ENCODE results near the gene FOSL1. TPM values are rescaled to one million over a fixed set of nuclear protein-coding genes. Genes with fewer than 3 reads are reported as not detected.

Gene FOSL1
- total RNA-seq, 2 donors from 2014 or later: 1.8 TPM; not detected in 1

GRCh38 chr11:65944767-65945166 is 44.6 kb upstream of the FOSL1 start:
- peaks cover 5% of the 10 kb centered on the region for H3K27me3 Mint-ChIP-seq (ENCODE audit: insufficient read depth)
- Histone ChIP-seq H3K4me3 (ENCODE audit: low read length) (no peak overlapping the region), H3K27ac (ENCODE audit: low read depth, low read length) (no peak overlapping the region), H3K4me1 (ENCODE audit: control insufficient read depth, insufficient read depth, low read length) (peaks cover 6% of the 10 kb centered on the region), H3K36me3 (ENCODE audit: control insufficient read depth, insufficient read depth, low read length) (no peaks in the 10 kb centered on the region), H3K9me3 (ENCODE audit: control insufficient read depth, low read length) (no peaks in the 10 kb centered on the region), H3K9ac (ENCODE audit: extremely low read depth, low read length, poor library complexity, severe bottlenecking) (no peak overlapping the region), H3K27me3 (ENCODE audit: control insufficient read depth, insufficient read depth, low read length, poor library complexity, severe bottlenecking) (no peaks in the 10 kb centered on the region)
- peaks cover 17% of the 10 kb centered on the region for H3K4me1 Mint-ChIP-seq
- TF ChIP-seq, protein P1, sequence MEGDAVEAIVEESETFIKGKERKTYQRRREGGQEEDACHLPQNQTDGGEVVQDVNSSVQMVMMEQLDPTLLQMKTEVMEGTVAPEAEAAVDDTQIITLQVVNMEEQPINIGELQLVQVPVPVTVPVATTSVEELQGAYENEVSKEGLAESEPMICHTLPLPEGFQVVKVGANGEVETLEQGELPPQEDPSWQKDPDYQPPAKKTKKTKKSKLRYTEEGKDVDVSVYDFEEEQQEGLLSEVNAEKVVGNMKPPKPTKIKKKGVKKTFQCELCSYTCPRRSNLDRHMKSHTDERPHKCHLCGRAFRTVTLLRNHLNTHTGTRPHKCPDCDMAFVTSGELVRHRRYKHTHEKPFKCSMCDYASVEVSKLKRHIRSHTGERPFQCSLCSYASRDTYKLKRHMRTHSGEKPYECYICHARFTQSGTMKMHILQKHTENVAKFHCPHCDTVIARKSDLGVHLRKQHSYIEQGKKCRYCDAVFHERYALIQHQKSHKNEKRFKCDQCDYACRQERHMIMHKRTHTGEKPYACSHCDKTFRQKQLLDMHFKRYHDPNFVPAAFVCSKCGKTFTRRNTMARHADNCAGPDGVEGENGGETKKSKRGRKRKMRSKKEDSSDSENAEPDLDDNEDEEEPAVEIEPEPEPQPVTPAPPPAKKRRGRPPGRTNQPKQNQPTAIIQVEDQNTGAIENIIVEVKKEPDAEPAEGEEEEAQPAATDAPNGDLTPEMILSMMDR (conservative IDR thresholded peaks at IDR 0.05): no peak
- no peak for DNase-seq
- H3K27ac Mint-ChIP-seq: no peak overlapping the region
- H3K36me3 Mint-ChIP-seq (ENCODE audit: low read depth): no peaks in the 10 kb centered on the region
- 89 to 92% methylated on average over 8 of the region's 8 CpGs for WGBS, 2 experiments (ENCODE audit: insufficient coverage in 1 of 2, insufficient read length in 1 of 2)
- no peak overlapping the region for H3K4me3 Mint-ChIP-seq
- H3K9me3 Mint-ChIP-seq: no peaks in the 10 kb centered on the region

GRCh38 chr11:65944191-65944590 is 44.0 kb upstream of the FOSL1 start:
- DNase-seq: no peak
- 92 to 95% methylated on average over 6 to 8 of the region's 8 CpGs for WGBS, 2 experiments (ENCODE audit: insufficient coverage in 1 of 2, insufficient read length in 1 of 2)
- H3K4me1 Mint-ChIP-seq: peaks cover 17% of the 10 kb centered on the region
- H3K27ac Mint-ChIP-seq: no peak overlapping the region
- no peaks in the 10 kb centered on the region for H3K36me3 Mint-ChIP-seq (ENCODE audit: low read depth)
- Histone ChIP-seq H3K9me3 (ENCODE audit: control insufficient read depth, low read length) (no peaks in the 10 kb centered on the region), H3K36me3 (ENCODE audit: control insufficient read depth, insufficient read depth, low read length) (no peaks in the 10 kb centered on the region), H3K27ac (ENCODE audit: low read depth, low read length) (no peak overlapping the region), H3K9ac (ENCODE audit: extremely low read depth, low read length, poor library complexity, severe bottlenecking) (no peak overlapping the region), H3K27me3 (ENCODE audit: control insufficient read depth, insufficient read depth, low read length, poor library complexity, severe bottlenecking) (no peaks in the 10 kb centered on the region), H3K4me3 (ENCODE audit: low read length) (no peak overlapping the region), H3K4me1 (ENCODE audit: control insufficient read depth, insufficient read depth, low read length) (peaks cover 6% of the 10 kb centered on the region)
- TF ChIP-seq, protein P1 (conservative IDR thresholded peaks at IDR 0.05): no peak
- H3K9me3 Mint-ChIP-seq: no peaks in the 10 kb centered on the region
- H3K27me3 Mint-ChIP-seq (ENCODE audit: insufficient read depth): peaks cover 5% of the 10 kb centered on the region
- no peak overlapping the region for H3K4me3 Mint-ChIP-seq

DNA sequence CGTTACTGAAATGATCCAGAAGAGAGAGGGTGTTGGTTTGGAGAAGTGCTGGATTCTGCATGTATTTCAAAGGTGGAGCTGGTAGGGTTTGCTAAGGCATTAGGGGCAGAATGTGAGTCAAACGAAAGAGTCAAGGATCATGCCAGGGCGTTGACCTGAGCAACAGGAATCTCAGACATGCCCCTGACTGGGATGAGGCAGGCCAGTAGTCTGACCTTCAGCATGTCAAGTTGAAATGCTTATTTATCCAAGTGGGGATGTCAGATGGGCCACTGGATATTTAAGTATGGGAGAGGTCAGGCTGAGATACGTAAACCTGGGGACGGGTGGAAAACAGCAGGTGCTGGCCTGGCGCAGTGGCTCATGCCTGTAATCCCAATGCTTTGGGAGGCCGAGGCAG is 42.3 kb upstream of the FOSL1 start:
- no peaks in the 10 kb centered on the region for H3K9me3 ChIP-seq (ENCODE audit: control insufficient read depth, low read length)
- H3K4me1 ChIP-seq (ENCODE audit: control insufficient read depth, insufficient read depth, low read length): peaks cover 6% of the 10 kb centered on the region
- TF ChIP-seq, protein P1 (conservative IDR thresholded peaks at IDR 0.05): no peak
- peaks cover 17% of the 10 kb centered on the region for H3K4me1 Mint-ChIP-seq
- H3K27ac ChIP-seq (ENCODE audit: low read depth, low read length): no peak overlapping the region
- H3K4me3 ChIP-seq (ENCODE audit: low read length): no peak overlapping the region
- no peak overlapping the region for H3K27ac Mint-ChIP-seq
- no peaks in the 10 kb centered on the region for H3K36me3 Mint-ChIP-seq (ENCODE audit: low read depth)
- no peak overlapping the region for H3K9ac ChIP-seq (ENCODE audit: extremely low read depth, low read length, poor library complexity, severe bottlenecking)
- WGBS, 2 experiments (ENCODE audit: insufficient coverage in 1 of 2, insufficient read length in 1 of 2): 91 to 95% methylated on average over 3 to 7 of the region's 7 CpGs
- no peak for DNase-seq
- H3K36me3 ChIP-seq (ENCODE audit: control insufficient read depth, insufficient read depth, low read length): no peaks in the 10 kb centered on the region
- no peak overlapping the region for H3K4me3 Mint-ChIP-seq
- H3K9me3 Mint-ChIP-seq: no peaks in the 10 kb centered on the region
- no peaks in the 10 kb centered on the region for H3K27me3 ChIP-seq (ENCODE audit: control insufficient read depth, insufficient read depth, low read length, poor library complexity, severe bottlenecking)
- peaks cover 5% of the 10 kb centered on the region for H3K27me3 Mint-ChIP-seq (ENCODE audit: insufficient read depth)

All from endodermal cell (in vitro differentiated cells).